Retinal pigment epithelial cell (primary cell): ENCODE data around the gene CNP.
"Not testable (repeated sequence)": the region's sequence is repeated elsewhere in the genome, so short reads cannot be mapped to it uniquely, and the experiment has no call there.

ENCODE experiments used
- DNase-seq: peaks from one replicate; pipeline ENCODE4 v3.0.0-alpha.2; 2010; ENCODE audit warnings: low read depth
- H3K4me3 ChIP-seq: 2 replicates; pipeline ENCODE4 v1.5.1; 2011; ENCODE audit warnings: mild to moderate bottlenecking, low read length, control low read depth, moderate library complexity
- TF ChIP-seq, protein P1 (sequence below): conservative IDR thresholded peaks from 2 replicates; pipeline ENCODE4 v1.5.1; 2011; ENCODE audit warnings: low read depth, low read length, control low read depth, inconsistent platforms

Gene CNP

DNA sequence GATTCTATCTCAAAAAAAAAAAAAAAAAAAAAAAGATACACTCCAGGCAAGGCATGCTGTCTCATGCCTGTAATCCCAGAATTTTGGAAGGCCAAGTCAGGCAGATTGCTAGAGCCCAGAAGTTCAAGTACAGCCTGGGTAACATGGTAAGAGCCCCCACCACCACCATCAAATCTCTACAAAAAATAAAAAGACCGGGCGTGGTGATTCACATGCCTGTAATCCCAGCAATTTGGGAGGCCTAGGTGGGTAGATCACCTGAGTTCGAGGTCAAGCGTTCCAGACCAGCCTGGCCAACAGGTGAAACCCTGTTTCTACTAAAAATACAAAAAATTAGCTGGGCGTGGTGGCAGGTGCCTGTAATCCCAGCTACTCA lies 46.0 kb upstream of the CNP start:
- H3K4me3 ChIP-seq, result no peak overlapping the region
- no peak for DNase-seq
- TF ChIP-seq, protein P1, sequence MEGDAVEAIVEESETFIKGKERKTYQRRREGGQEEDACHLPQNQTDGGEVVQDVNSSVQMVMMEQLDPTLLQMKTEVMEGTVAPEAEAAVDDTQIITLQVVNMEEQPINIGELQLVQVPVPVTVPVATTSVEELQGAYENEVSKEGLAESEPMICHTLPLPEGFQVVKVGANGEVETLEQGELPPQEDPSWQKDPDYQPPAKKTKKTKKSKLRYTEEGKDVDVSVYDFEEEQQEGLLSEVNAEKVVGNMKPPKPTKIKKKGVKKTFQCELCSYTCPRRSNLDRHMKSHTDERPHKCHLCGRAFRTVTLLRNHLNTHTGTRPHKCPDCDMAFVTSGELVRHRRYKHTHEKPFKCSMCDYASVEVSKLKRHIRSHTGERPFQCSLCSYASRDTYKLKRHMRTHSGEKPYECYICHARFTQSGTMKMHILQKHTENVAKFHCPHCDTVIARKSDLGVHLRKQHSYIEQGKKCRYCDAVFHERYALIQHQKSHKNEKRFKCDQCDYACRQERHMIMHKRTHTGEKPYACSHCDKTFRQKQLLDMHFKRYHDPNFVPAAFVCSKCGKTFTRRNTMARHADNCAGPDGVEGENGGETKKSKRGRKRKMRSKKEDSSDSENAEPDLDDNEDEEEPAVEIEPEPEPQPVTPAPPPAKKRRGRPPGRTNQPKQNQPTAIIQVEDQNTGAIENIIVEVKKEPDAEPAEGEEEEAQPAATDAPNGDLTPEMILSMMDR, result no peak

DNA sequence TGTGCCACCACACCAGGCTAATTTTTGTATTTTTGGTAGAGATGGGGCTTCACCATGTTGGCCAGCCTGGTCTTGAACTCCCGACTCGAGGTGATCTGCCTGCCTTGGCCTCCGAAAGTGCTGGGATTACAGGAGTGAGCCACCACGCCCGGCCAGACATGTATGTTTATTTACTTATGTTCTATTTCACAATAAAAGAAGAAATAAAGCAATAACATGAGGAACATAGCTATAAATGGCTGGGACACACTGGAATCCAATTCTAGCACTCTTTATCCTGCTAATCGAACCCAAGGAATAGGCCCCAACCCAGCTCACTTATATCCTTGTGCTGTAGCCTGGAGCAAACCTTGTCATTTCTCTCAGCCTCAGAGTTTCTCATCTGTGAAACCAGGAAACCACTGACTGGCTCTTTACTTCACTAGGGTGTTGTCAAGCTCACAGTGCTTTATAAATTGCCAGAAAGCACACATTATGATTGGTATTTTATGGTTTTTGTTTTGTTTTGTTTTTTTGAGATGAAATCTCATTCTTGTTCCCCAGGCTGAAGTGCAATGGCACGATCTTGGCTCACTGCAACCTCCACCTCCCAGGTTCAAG lies 40.5 kb upstream of the CNP start:
- TF ChIP-seq, protein P1, result no peak
- H3K4me3 ChIP-seq, result no peak overlapping the region
- no peak for DNase-seq

DNA sequence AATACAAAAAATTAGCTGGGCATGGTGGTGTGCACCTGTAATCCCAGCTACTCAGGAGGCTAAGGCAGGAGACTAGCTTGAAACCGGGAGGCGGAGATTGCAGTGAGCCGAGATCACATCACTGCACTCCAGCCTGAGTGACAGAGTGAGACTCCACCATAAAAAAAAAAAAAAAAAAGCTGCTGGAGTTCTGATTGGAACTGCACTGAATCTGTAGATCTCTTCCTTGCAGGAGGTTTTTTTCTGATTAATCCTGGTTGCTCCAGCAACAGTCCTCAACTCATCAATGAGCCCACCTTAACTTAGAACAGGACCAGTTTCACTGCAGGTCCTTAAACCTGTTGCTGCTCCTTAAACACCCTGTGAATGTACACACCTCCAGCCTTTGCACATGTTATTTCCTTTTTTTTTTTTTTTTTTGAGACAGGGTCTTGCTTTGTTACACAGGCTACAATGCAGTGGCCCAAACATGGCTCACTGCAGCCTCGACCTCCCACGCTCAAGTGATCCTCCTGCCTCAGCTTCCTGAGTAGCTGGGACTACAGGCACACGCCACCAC lies 37.8 kb upstream of the CNP start:
- DNase-seq, result no peak
- no peak overlapping the region for H3K4me3 ChIP-seq
- TF ChIP-seq, protein P1, result no peak

DNA sequence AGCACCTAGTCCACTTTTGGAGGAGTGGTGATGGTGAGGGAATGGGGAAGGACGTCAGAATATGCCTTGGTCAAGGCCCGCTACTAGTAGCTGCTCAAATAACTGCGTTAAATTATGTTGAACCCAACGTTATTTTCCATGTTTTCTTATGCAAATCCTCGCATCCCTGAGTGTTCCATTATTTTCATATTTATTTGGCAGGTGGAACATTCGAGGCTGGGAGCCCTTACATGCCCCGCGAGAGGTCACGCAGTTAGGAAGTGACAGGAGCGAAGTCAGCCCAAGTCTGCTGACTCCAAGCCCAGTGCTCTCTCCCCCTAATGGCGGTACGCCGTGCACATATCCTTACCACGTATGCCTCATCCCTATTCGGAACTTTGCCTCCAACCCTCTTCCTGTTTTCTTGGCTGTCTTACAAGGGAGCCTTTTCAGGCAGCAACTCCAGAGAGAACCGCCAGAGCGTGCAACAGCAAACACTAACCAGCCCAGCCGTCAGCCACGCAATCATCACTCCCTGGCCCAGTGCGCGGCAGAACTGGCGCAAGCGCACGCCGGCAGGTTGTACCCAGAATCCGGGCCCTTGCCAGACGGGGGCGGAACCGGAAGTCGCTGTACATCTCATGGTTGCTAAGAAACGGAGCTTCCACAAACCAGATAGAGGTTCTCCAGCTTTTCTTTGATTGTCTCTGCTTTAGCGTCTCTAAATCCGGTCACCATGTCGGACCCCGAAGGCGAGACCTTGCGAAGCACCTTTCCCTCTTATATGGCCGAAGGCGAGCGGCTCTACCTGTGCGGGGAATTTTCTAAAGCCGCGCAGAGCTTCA lies 36.4 kb upstream of the CNP start, which contains the start of gene ODAD4:
Gene ODAD4, plus strand, starts transcription at position 609 of the 824 bp plus-strand sequence. Its CDS starts 107 bp downstream, at position 716.
- H3K4me3 ChIP-seq, result peak within 1 kb of the TSS; percentile 86
- DNase-seq, result peak; percentile 82
- TF ChIP-seq, protein P1, result peak; percentile 49

DNA sequence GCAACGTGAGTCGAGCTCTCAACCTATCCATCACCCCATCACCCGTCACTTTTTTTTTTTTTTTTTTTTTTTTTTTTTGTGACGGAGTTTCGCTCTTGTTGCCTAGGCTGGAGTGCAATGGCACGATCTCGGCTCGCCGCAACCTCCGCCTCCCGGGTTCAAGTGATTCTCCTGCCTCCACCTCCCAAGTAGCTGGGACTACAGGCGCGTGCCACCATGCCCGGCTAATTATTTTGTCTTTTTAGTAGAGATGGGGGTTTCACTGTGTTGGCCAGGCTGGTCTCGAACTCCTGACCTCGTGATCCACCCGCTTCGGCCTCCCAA lies 35.8 kb upstream of the CNP start:
- DNase-seq, result not testable (repeated sequence)
- peak overlapping the region; percentile 86 for H3K4me3 ChIP-seq

DNA sequence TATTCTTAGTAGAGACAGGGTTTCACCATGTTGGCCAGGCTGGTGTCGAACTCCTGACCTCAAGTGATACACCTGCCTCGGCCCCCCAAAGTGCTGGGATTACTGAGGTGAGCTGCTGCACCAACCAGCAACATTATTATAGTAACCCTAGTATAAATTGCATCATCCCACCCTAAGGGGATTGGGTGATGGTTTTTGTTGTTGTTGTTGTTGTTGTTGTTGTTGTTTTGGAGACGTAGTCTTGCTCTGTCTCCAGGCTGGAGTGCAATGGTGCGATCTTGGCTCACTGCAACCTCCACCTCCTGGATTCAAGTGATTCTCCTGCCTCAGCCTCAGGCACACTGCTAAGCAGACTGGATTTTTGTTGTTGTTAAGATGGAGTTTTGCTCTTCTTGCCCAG lies 34.9 kb upstream of the CNP start:
- DNase-seq, H3K4me3 ChIP-seq: not testable (repeated sequence)

DNA sequence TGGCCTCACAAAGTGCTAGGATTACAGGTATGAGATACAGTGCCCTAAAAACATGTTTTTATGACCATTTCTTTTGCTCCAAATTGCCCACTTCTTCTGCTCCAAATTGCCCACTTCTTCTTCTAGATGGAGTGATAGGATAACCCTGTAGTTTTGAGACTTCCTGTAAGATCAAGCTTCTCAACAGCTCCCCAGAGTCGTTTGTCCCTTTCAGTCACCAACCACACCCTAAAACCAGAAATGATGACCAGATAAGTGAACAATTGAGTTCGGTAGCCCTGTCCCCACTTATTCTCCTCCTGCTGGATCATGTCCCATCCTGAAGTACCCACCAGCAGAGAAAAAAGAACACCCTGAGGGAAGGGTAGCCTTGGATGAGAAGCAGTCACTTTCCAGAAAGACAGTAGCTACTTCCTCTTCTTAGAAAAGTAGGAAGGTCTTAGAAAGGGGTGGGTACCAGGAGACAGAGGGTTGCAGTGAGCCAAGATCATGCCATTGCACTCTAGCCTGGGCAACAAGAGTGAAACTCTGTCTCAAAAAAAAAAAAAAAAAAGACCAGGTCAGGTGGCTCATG lies 33.7 kb upstream of the CNP start:
- H3K4me3 ChIP-seq, result no peak overlapping the region
- no peak for DNase-seq
- TF ChIP-seq, protein P1, result no peak

DNA sequence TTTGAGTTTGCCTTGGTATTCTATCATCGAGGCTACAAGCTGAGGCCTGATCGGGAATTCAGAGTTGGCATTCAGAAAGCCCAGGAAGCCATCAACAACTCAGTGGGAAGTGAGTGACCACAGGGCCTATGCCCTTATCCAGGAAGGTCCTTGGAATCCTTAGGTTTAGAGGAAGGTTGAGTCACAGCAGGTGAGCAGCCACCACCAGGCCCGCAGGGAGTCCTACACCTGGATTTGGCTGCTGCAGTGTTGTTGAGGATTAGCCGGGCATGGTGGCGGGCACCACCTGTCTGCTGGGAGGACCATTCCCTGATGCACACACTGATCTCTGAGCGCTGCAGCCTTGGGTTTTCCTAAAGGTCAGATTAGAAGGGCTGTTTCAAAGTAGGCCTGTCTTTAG lies 31.0 kb upstream of the CNP start:
- DNase-seq, result no peak
- TF ChIP-seq, protein P1, result no peak
- H3K4me3 ChIP-seq, result no peak overlapping the region
